AG04449 (cell line): Measurements from ENCODE around the gene PRKD1.

ENCODE experiments used
- CTCF ChIA-PET: fragments of 350-600 bp; formaldehyde crosslinking; extraction: SDS; loops from one replicate; lab custom pipeline; 2021; ENCODE audit warnings: antibody characterized with exemption; lab: Yijun Ruan, JAX
- POLR2A ChIA-PET: fragments of 400-600, 350-600 bp; formaldehyde crosslinking; extraction: SDS; loops from one replicate; lab custom pipeline; 2020; ENCODE audit warnings: antibody characterized with exemption, inconsistent platforms; lab: Yijun Ruan, JAX
- DNase-seq: peaks from one replicate; pipeline ENCODE4 v3.0.0-alpha.2; 2010; ENCODE audit warnings: low read depth, low spot score
- H3K4me3 ChIP-seq: 2 replicates; pipeline ENCODE4 v1.5.1; 2011; ENCODE audit warnings: low read depth, mild to moderate bottlenecking, control low read depth, low read length
- CTCF ChIP-seq: IDR thresholded peaks from one replicate; pipeline ENCODE4 v1.5.1; 2011; ENCODE audit warnings: mild to moderate bottlenecking, moderate library complexity, low read length, control low read depth, inconsistent platforms; ENCODE audit not compliant: insufficient read depth; ENCODE audit errors: missing control alignments

Gene PRKD1

GRCh38 chr14:29908652-29909577 lies 18.7 kb downstream of the PRKD1 start:
- no peak for DNase-seq
- CTCF ChIA-PET, result interaction anchor here (0.6 kb wide), 1 partner anchor 612 kb away, joined by 4 read pairs; no protein-coding TSS in a partner anchor
- no peak for TF ChIP-seq CTCF
- no peak overlapping the region for H3K4me3 ChIP-seq
- POLR2A ChIA-PET, result no interaction called here

- ChIA-PET POLR2A (no interaction called here), CTCF (no interaction called here)
- no peak for DNase-seq
- H3K4me3 ChIP-seq, result no peak overlapping the region
- TF ChIP-seq CTCF, result no peak
These were observed 21.3 kb downstream of the PRKD1 start for GRCh38 chr14:29906256-29906870.

GRCh38 chr14:29905543-29905942 lies 22.1 kb downstream of the PRKD1 start:
- ChIA-PET POLR2A (no interaction called here), CTCF (no interaction called here)
- H3K4me3 ChIP-seq, result no peak overlapping the region
- no peak for DNase-seq
- TF ChIP-seq CTCF, result no peak

DNA sequence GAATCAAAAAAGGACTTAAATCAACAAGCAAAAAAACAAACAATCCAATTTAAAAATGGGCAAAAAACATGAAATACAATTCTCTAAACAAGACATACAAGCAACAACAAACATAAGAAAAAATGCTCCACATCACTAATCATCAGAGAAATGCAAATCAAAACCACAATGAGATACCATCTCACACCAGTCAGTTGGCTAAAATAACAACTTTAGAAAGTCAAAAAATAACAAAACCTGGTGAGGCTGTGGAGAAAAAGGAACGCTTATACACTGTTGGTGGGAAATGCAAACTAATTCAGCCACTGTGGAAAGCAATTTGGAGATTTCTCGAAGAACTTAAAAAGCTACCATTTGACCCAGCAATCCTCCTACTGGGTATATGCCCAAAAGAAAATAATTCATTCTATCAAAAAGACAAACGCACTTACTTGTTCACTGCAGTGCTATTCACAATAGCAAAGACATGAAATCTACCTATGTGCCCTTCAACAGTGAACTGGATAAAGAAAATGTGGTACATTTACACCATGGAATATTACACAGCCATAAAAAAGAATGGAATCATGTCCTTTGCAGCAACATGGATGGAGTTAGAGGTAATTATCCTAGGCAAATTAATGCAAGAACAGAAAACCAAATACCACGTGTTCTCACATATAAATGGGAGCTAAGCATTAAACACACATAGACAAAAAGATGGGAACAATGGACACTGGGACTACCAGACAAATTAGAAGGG lies 26.9 kb downstream of the PRKD1 start:
- DNase-seq, result no peak
- H3K4me3 ChIP-seq, result no peak overlapping the region
- ChIA-PET CTCF (no interaction called here), POLR2A (no interaction called here)
- no peak for TF ChIP-seq CTCF

DNA sequence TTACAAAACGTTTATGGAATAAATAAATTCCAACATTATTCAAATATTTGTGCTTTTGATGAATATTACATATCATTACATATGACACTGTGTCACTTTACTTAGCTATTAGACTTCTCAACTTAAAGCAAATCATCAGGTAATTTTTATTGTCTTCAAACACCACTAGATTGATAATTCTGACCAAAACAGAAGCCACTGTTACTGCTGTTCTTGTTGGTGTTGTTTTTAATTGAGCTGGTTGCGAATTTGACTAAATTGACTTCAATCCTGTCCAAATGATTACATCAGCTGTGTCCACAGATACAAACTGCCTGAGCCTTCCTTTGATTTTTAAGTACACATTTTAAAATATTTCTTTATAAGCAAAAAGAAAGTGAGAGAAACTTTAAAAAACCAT lies 29.2 kb downstream of the PRKD1 start:
- TF ChIP-seq CTCF, result no peak
- CTCF ChIA-PET, result no interaction called here
- POLR2A ChIA-PET, result no interaction called here
- H3K4me3 ChIP-seq, result no peak overlapping the region
- no peak for DNase-seq

DNA sequence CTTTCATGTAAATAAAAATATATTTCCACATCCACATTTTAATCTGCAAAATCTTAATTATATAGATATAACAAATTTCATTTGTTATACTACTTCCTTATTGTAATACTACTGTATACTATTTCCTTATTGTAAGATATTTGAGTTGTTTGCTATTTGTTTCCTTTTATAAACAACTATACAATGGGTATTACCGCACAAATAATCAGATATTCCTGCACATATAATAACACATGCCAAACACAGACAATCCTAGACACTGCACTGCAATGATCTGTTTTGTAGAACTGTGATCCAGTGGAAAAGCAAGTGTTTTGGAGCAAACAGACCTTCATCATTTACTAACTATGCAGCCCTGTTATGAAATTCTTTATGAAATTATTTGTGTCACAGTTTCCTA lies 30.5 kb downstream of the PRKD1 start:
- CTCF ChIA-PET, result no interaction called here
- POLR2A ChIA-PET, result no interaction called here
- H3K4me3 ChIP-seq, result no peak overlapping the region
- no peak for DNase-seq
- TF ChIP-seq CTCF, result no peak
